KBM-7 (cell line): ENCODE results near the gene TUBA8.
A peak's percentile ranks its signal among the peaks of the same experiment; 100 is the strongest.
"Not testable (repeated sequence)": the region's sequence is repeated elsewhere in the genome, so short reads cannot be mapped to it uniquely, and the experiment has no call there.

ENCODE experiments used
- DNase-seq: peaks from one replicate; pipeline ENCODE4 v3.0.0-alpha.2; 2015
- in situ Hi-C: fragments of 300-500 bp; cut with MboI; formaldehyde crosslinking; loops from 2 replicates; pipeline ENCODE4 v1.14.3; 2020; ENCODE audit warnings: low sequenced_read_pairs, low pct_unique_long_range_greater_than_20kb, mixed read lengths

TUBA8 gene

GRCh38 chr22:18110194-18110953 lies at the start of gene TUBA8:
TSS of gene TUBA8 (plus strand) at chr22:18110809. CDS start at chr22:18110866, 57 bp downstream.
- in situ Hi-C loops, result no loop called here
- DNase-seq, result peak; percentile 67

DNA sequence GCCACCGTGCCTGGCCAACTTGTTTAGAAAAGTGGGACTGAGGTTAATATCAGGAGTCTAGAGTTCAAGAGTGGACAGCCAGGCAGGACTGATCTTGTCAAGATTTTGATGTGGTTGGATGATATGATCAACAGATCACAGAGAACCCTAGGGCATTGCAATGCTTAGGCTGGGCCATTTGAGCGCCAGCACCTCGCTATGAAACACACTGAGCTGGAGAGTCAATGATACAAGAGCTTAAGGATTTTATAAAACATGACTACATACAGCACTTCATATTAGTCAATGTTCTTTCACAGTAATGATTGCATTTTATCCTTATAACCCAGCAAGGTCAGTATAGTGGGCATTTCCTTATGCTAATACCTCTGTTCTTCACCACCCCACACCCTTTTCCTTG lies 48.2 kb upstream of the TUBA8 start:
- DNase-seq, result no peak
- in situ Hi-C loops, result no loop called here

GRCh38 chr22:18063306-18063705 lies 47.3 kb upstream of the TUBA8 start:
- no peak for DNase-seq
- in situ Hi-C loops, result no loop called here

DNA sequence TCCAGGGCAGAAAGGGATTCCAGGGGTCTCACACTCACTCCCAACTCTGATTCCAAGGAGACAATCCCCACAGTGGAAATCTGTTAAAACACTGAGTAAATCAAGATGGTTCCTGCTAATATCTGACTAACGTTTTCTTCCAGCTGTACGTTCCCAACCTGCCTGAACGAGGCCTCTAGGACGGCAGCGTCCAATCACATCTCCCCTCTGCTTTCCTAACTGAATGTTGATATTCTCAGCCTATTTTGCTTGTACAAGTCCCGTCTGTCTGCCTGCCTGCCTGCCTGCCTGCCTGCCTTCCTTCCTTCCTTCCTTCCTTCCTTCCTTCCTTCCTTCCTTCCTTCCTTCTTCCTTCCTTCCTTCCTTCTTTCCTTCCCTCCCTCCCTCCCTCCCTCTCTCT lies 46.9 kb upstream of the TUBA8 start:
- in situ Hi-C loops, DNase-seq: not testable (repeated sequence)

DNA sequence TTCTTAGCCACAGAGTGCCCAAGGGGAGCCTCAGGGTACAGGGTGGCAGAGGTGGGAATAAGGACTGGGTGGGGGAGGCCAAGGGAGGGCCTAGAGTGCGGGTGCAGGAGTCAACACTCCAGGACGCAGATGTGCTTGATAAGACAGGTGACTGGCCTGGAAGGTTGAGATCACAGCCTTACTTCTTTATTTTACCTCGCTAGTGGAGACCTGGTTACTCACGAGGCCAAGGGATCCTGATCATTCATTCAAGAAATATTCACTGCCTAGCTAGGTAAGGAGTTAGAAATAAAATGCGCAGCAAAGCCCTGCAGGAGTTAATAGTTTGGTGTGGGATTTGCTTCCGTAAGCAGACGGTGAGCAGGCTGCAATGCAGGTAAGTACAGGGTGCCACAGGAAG lies 46.0 kb upstream of the TUBA8 start:
- no peak for DNase-seq
- in situ Hi-C loops, result no loop called here

- in situ Hi-C loops, result no loop called here
- no peak for DNase-seq
Observed at GRCh38 chr22:18065256-18065655, 45.4 kb upstream of the TUBA8 start.

DNA sequence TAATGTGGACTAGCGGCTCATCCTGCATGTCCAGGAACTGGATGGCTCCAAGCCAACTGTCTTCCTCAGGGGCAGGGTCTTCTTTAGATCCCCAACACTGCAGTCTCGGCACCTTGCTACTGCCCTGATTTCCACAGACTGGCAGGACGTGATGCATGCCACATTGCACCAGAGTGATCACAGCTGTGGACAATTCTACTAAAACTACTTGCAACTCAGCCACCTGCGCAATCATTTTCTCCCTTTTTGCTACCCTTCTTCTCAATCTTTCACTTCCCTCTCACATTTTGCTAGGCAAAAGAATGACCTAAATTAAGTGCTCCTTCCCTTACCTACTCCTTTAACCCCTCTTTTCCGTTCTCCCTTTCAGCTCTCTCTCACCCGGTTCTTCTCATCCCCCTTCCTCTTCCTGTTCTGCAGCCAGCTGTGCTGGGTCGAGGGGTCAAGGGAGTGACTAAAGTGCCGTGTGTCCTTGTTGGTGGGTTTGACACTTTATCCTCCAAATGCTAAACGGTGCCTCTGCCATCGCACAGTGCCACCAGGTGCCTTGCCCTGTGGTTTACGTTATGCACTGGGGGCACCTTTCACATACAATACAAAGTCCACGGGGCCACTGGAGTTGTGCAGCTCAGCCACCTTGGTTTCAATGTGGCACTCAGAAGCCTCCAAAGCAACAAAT lies 44.3 kb upstream of the TUBA8 start:
- no peak for DNase-seq
- in situ Hi-C loops, result no loop called here

DNA sequence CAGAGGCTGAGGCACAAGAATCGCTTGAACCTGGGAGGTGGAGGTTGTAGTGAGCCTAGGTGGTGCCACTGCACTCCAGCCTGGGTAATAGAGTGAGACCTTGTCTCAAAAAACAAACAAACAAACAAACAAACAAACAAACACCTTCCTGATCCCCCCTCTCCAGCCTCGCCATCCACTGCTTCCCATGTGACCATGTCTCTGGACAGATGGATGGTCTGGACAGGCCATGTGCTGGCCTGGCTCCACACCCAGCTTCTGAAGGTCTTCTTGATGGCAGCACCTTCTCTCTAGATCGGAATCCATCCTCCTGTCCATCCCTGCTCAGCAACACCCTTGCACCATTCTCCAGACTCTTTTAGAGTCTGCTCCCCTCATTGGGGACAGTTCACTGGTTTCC lies 43.5 kb upstream of the TUBA8 start:
- no peak for DNase-seq
- in situ Hi-C loops, result no loop called here

GRCh38 chr22:18067548-18068341 lies 42.9 kb upstream of the TUBA8 start:
- in situ Hi-C loops, result no loop called here

DNA sequence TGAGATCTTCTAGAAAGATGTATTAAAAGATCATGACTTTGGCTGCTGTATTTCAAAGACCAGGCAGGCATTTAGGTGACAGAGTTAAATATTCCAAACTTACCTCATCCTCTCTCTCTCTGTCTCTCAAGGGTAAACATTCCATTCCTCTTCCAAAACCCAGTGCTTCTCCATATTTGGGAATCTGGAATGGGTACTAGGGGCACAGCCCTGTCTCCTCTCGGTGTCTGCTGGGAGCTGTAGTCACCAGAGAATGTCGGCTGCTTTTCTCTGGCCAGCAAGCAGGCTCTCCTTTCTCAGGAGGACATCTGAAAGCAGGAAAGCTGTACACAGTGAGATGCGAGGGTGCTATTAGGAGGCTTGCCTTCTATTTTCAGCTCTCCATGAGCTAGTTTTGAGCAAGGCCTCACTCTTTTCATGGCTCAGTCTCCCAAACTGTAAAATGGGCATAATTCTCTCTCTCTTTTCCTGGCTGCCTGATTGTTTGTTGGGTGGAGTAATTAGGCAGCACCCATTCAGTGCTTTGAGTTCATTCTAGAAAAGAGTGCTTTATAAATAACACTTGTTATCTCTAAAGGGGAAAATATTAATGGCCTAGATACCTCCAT lies 42.1 kb upstream of the TUBA8 start:
- in situ Hi-C loops, result no loop called here
- no peak for DNase-seq

More at GRCh38 chr22:18067548-18068341, 42.9 kb upstream of the TUBA8 start:
- no peak for DNase-seq

DNA sequence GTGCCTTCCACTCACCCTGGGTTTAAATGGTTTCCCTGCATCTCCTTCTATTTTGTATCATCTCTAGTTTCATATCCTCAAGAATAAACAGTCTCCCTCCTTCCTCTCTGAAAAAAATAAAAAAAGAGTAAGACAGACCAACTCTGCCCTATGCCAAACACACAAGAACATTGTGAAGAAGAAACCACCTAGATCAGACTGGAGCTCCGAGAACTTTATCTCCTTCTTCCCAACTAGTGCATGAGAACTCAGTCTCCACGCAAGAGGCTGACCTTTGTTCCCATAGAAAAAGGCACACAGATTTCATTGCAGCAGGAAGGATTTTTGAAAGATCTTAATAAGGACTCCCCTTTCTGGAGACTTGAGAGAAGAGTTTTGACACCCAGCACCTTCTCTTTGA lies 41.6 kb upstream of the TUBA8 start:
- in situ Hi-C loops, result no loop called here
- no peak for DNase-seq

- no peak for DNase-seq
- in situ Hi-C loops, result loop anchor here (10.0 kb wide), 1 partner anchor 235 kb away; no protein-coding TSS in a partner anchor
Observed at GRCh38 chr22:18070041-18070440, 40.6 kb upstream of the TUBA8 start.

GRCh38 chr22:18070556-18071306 lies 39.9 kb upstream of the TUBA8 start:
- no peak for DNase-seq
- in situ Hi-C loops, result loop anchor here (10.0 kb wide), 1 partner anchor 236 kb away; no protein-coding TSS in a partner anchor

DNA sequence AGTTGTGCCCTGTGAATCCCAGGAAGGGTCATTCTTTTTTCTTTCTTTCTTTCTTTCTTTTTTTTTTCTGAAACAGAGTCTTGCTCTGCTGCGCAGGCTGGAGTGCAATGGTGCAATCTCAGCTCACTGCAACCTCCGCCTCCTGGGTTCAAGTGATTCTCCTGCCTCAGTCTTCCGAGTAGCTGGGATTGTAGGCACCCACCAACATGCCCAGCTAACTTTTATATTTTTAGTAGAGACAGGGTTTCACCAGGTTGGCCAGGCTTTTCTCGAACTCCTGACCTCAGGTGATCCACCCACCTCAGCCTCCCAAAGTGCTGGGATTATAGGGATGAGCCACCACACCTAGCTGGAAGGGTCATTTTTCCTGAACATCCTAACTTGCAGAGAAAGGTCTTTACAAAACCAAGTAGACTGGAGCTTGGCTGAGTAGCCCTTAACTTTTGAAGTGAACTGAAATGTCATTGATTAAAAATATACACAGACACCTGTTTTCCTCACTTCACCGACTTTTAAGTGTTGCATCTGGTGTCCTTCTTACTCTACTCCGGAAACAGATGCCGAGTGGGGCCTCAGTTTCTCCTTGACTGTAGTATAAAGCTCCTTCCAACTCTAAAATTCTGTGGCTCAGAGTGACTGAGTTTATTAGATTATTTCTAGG lies 39.2 kb upstream of the TUBA8 start:
- DNase-seq, result not testable (repeated sequence)
- in situ Hi-C loops, result loop anchor here (10.0 kb wide), 1 partner anchor 237 kb away; no protein-coding TSS in a partner anchor

GRCh38 chr22:18071968-18072310 lies 38.7 kb upstream of the TUBA8 start:
- no peak for DNase-seq
- in situ Hi-C loops, result loop anchor here (10.0 kb wide), 1 partner anchor 237 kb away; no protein-coding TSS in a partner anchor

- in situ Hi-C loops, result loop anchor here (10.0 kb wide), 1 partner anchor 239 kb away; no protein-coding TSS in a partner anchor
- no peak for DNase-seq
Observed at GRCh38 chr22:18073467-18073866, 37.1 kb upstream of the TUBA8 start.

- in situ Hi-C loops, result loop anchor here (10.0 kb wide), 1 partner anchor 239 kb away; no protein-coding TSS in a partner anchor
Observed at GRCh38 chr22:18073927-18074326, 36.7 kb upstream of the TUBA8 start.

More at GRCh38 chr22:18073927-18074326, 36.7 kb upstream of the TUBA8 start:
- DNase-seq, result not testable (repeated sequence)
